ENCODE results near the gene PEAR1. TPM values are rescaled to one million over a fixed set of nuclear protein-coding genes. Genes with fewer than 3 reads are reported as not detected.

The PEAR1 gene
- total RNA-seq, 1 experiment from 2014 or later = 0.39 TPM

GRCh38 chr1:156895927-156896326 is 2.4 kb downstream of the PEAR1 start:
- Mint-ChIP-seq H3K4me1 (peaks cover 16 to 40% of the 10 kb centered on the region in 2 experiments), H3K27ac (no peak overlapping the region; a peak in 1 of 7 replicates), H3K4me3 (no peak overlapping the region), H3K27me3 (ENCODE audit: low read depth) (peaks cover 83% of the 10 kb centered on the region), H3K36me3 (ENCODE audit: insufficient read depth in 1 of 3, low read depth in 3 of 3) (no peaks in the 10 kb centered on the region), H3K9me3 (no peaks in the 10 kb centered on the region; a peak in 2 of 5 replicates)
- Histone ChIP-seq H2AFZ (ENCODE audit: low read length) (no peak overlapping the region), H3K9ac (ENCODE audit: extremely low read depth, insufficient read length, low read length) (no peak overlapping the region), H3K27ac (ENCODE audit: insufficient read length, low read depth, low read length) (no peak overlapping the region), H2BK5ac (ENCODE audit: insufficient read length, low read length) (no peak overlapping the region), H2AK5ac (ENCODE audit: insufficient read length, low read length) (no peak overlapping the region), H3K79me2 (ENCODE audit: insufficient read depth, low read length) (no peaks in the 10 kb centered on the region), H3K4me2 (ENCODE audit: insufficient read depth, insufficient read length, low read length) (no peak overlapping the region), H4K20me1 (ENCODE audit: control insufficient read depth, insufficient read depth, insufficient read length) (no peaks in the 10 kb centered on the region), H2BK12ac (ENCODE audit: insufficient read length, low read depth, low read length) (no peak overlapping the region), H3K27me3 (ENCODE audit: insufficient read depth, low read length) (peaks cover 20% of the 10 kb centered on the region; the same call in 1 of the 2 replicates), H3K23ac (ENCODE audit: insufficient read length, low read depth, low read length) (no peak overlapping the region), H4K5ac (ENCODE audit: insufficient read length, low read depth, low read length) (no peak overlapping the region), H3K79me1 (ENCODE audit: insufficient read depth, low read depth, low read length, poor library complexity, severe bottlenecking) (no peaks in the 10 kb centered on the region), H4K8ac (replicated peaks; ENCODE audit: insufficient read length, low read depth, low read length) (no peak overlapping the region), H3K4me1 (ENCODE audit: insufficient read depth, low read length) (no peaks in the 10 kb centered on the region), H2BK120ac (ENCODE audit: low read depth, low read length, poor library complexity, severe bottlenecking) (no peak overlapping the region), H3K23me2 (ENCODE audit: insufficient read length, low read depth, low read length, poor library complexity, severe bottlenecking) (no peaks in the 10 kb centered on the region), H3K18ac (ENCODE audit: insufficient read length, low read depth, low read length) (no peak overlapping the region), H3K56ac (ENCODE audit: insufficient read length, low read depth, low read length) (no peak overlapping the region), H3T11ph (ENCODE audit: low read length) (no peak overlapping the region), H3K14ac (ENCODE audit: insufficient read depth, low read length) (no peak overlapping the region), H2BK15ac (ENCODE audit: low read depth, low read length) (no peak overlapping the region), H3K9me3 (ENCODE audit: control insufficient read depth, low read depth, low read length) (no peaks in the 10 kb centered on the region), H2BK20ac (ENCODE audit: low read depth, low read length, poor library complexity, severe bottlenecking) (no peak overlapping the region), H3K4ac (ENCODE audit: low read depth, low read length) (no peak overlapping the region), H4K91ac (ENCODE audit: insufficient read length, low read depth, low read length) (no peak overlapping the region)
- DNase-seq = no peak
- TF ChIP-seq CTCF (conservative IDR thresholded peaks at IDR 0.05) = no peak
- no CpG with 5 or more reads among the region's 6 CpGs for WGBS (ENCODE audit: extremely low coverage, insufficient read length, low lambda C conversion rate)
